Uterus (tissue), 2 donors: ENCODE data around the gene IQCB1.

Source experiments
- CTCF ChIP-seq, 4 experiments: fragments of 200-600 bp in 2 of 4; fragments of 450-650 bp in 2 of 4; sonication (generic) in 2 of 4; IDR thresholded peaks; one replicate each; pipeline ENCODE4 v1.5.1; 2016 to 2019; ENCODE audit warnings: antibody characterized with exemption in 4 of 4, mild to moderate bottlenecking in 2 of 4, moderate library complexity in 1 of 4
- POLR2A ChIP-seq, 2 donors: fragments of 450-650 bp; IDR thresholded peaks; one replicate each; pipeline ENCODE4 v1.6.1; 2016; ENCODE audit warnings: antibody characterized with exemption in 2 of 2, mild to moderate bottlenecking in 1 of 2, moderate library complexity in 1 of 2

GRCh38 chr3:121819236-121819635 lies 15.6 kb downstream of the IQCB1 start:
- TF ChIP-seq POLR2A (IDR thresholded peaks at IDR 0.05): no peak
- no peak for TF ChIP-seq CTCF (IDR thresholded peaks at IDR 0.05)
